ENCODE measurements around the gene NRCAM. TPM values are rescaled to one million over a fixed set of nuclear protein-coding genes. Genes with fewer than 3 reads are reported as not detected.
A peak's percentile ranks its signal among the peaks of the same experiment; 100 is the strongest.

The NRCAM gene
- total and polyA plus RNA-seq, 2 of the 8 experiments (the other 6 are each of a cell fraction or from before 2014, with no cell fraction given) = 2.7 to 3.8 TPM

DNA sequence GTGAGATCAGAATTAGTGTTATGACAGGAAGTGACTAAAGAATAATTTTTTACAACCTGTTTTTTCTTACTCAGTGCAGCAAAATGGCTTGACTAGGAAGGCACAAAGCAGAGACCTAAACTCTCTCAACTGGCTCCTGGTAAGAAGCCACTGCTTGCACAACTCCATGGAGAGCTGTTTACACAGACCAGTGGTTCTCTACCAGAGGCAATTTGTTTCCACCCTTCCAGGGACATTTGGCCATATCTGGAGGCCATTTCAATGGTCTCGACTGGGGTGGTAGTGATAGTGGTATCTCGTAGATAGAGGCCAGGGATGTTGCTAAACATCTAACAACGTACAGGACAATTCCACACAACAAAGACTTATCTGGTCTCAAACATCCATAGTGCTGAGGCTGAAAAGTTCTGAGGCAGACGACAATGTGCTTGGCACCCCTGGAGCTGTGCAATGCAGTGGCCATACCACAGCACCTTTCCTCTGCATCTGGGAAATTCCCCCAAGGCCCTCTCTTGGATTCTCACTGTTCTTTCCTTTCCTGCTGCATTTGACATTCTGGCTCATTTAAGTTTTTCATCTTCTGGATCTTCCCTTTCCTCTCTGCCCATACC, 220.7 kb downstream of the NRCAM start:
- FAIRE-seq = no peak
- ChIA-PET POLR2A (ENCODE audit: partially characterized antibody) (interaction anchor here (2.8 kb wide), 1 partner anchor 9 kb away, joined by 7 read pairs; no protein-coding TSS in a partner anchor), CTCF (ENCODE audit: partially characterized antibody) (interaction anchor here (0.7 to 2.4 kb wide), 4 partner anchors 9 to 27 kb away, joined by 3 to 6 read pairs (median 4); no protein-coding TSS in a partner anchor)
- H3K36me3 ChIP-seq (ENCODE audit: control insufficient read depth in 2 of 4, insufficient read depth in 4 of 4, low read length in 3 of 4) = no peaks in the 10 kb centered on the region
- WGBS, 2 experiments (ENCODE audit: extremely low coverage in 1 of 2, insufficient coverage in 1 of 2, insufficient read length in 1 of 2, insufficient replicate concordance in 2 of 2, low coverage in 1 of 2, low lambda C conversion rate in 2 of 2, missing lambda C conversion rate in 1 of 2) = 82% methylated on average over 4 of the region's 4 CpGs; no CpG with 5 or more reads in 1 of the 2 experiments
- H3K56ac ChIP-seq (replicated peaks; ENCODE audit: insufficient read length, low read depth, low read length) = no peak overlapping the region
- H3K23ac ChIP-seq (ENCODE audit: insufficient read length) = no peak overlapping the region
- no peak overlapping the region for H2BK5ac ChIP-seq (ENCODE audit: low read depth, low read length)
- no peak overlapping the region for H3K4me3 ChIP-seq (ENCODE audit: extremely low read depth in 1 of 4, insufficient read depth in 2 of 4, low read depth in 3 of 4, low read length in 4 of 4)
- H3K4me1 ChIP-seq (replicated peaks in 1 of 4; ENCODE audit: control insufficient read depth in 3 of 4, insufficient read depth in 4 of 4, low read length in 3 of 4) = peaks cover 0 to 20% (median 15%) of the 10 kb centered on the region in 4 experiments; a peak in 6 of 7 replicates
- no peaks in the 10 kb centered on the region for H3K9me3 ChIP-seq (ENCODE audit: insufficient read depth in 2 of 2, low read depth in 1 of 2, low read length in 1 of 2)
- H4K91ac ChIP-seq (replicated peaks; ENCODE audit: insufficient read length, low read length) = no peak overlapping the region
- H3K79me1 ChIP-seq (ENCODE audit: low read depth, low read length) = no peaks in the 10 kb centered on the region
- no peak overlapping the region for H3K9ac ChIP-seq (replicated peaks in 1 of 4; ENCODE audit: extremely low read depth in 1 of 4, low read depth in 3 of 4, low read length in 3 of 4)
- peak overlapping the region; percentile 60; the same call in 1 of the 2 replicates for H2BK12ac ChIP-seq (ENCODE audit: low read depth, low read length)
- H3K27ac ChIP-seq (ENCODE audit: low read depth, low read length) = no peak overlapping the region
- 0 out of 2 replicates have a peak overlapping the region, but pooled peaks have one; percentile 19 for H2AK5ac ChIP-seq (ENCODE audit: low read depth, low read length)
- H2BK20ac ChIP-seq (ENCODE audit: low read length) = no peak overlapping the region; the same call in 1 of the 2 replicates
- no peak overlapping the region for H3K14ac ChIP-seq (ENCODE audit: insufficient read length)
- DNase-seq (ENCODE audit: low read depth in 1 of 2, low spot score in 2 of 2) = no peak
- H3K4ac ChIP-seq (replicated peaks; ENCODE audit: insufficient read length, low read depth, low read length) = no peak overlapping the region
- peak overlapping the region; percentile 41; the same call in 1 of the 2 replicates for H2AFZ ChIP-seq (ENCODE audit: low read length)
- H3K18ac ChIP-seq (ENCODE audit: extremely low read depth, low read length) = no peak overlapping the region; the same call in 1 of the 2 replicates
- H3K23me2 ChIP-seq (ENCODE audit: low read depth, low read length) = no peaks in the 10 kb centered on the region
- no peak overlapping the region; the same call in 1 of the 2 replicates for H4K8ac ChIP-seq (ENCODE audit: extremely low read depth, insufficient read depth, low read length)
- H2BK120ac ChIP-seq (replicated peaks; ENCODE audit: low read depth, low read length) = no peak overlapping the region
- no peak overlapping the region for H4K5ac ChIP-seq (ENCODE audit: insufficient read length, low read depth, low read length)
- no peak overlapping the region for H2BK15ac ChIP-seq (ENCODE audit: low read length)
- no peaks in the 10 kb centered on the region for H3K27me3 ChIP-seq (replicated peaks in 1 of 4; ENCODE audit: control insufficient read depth in 3 of 4, extremely low read depth in 1 of 4, insufficient read depth in 3 of 4, low read length in 3 of 4)
- no peaks in the 10 kb centered on the region for H4K20me1 ChIP-seq (replicated peaks in 1 of 2; ENCODE audit: control insufficient read depth in 1 of 2, insufficient read depth in 2 of 2, low read length in 2 of 2)
- no peak overlapping the region for H3K4me2 ChIP-seq (ENCODE audit: insufficient read depth in 1 of 2, low read depth in 2 of 2, low read length in 2 of 2)
- H3K79me2 ChIP-seq (ENCODE audit: control insufficient read depth in 1 of 2, insufficient read depth in 2 of 2, low read length in 2 of 2) = no peaks in the 10 kb centered on the region
- no peak for TF ChIP-seq TBP (IDR thresholded peaks at IDR 0.05; ENCODE audit: low read depth, low read length)
- TF ChIP-seq RBBP5 (IDR thresholded peaks at IDR 0.05; ENCODE audit: borderline replicate concordance, low read depth, low read length) = no peak
- no peak for TF ChIP-seq ATF2 (IDR thresholded peaks at IDR 0.05; ENCODE audit: low read length)
- no peak for TF ChIP-seq EP300 (IDR thresholded peaks at IDR 0.05; ENCODE audit: borderline replicate concordance in 1 of 2, low read depth in 2 of 2, low read length in 2 of 2)
- no peak for TF ChIP-seq BACH1 (IDR thresholded peaks at IDR 0.05; ENCODE audit: low read length)
- TF ChIP-seq YY1 (IDR thresholded peaks at IDR 0.05; ENCODE audit: low read depth, low read length) = no peak
- no peak for TF ChIP-seq KDM1A (IDR thresholded peaks at IDR 0.05; ENCODE audit: borderline replicate concordance, low read length)
- no peak for TF ChIP-seq MAFK (IDR thresholded peaks at IDR 0.05; ENCODE audit: low read depth, low read length)
- no peak for TF ChIP-seq RFX5 (IDR thresholded peaks at IDR 0.05; ENCODE audit: borderline replicate concordance, low read depth, low read length)
- TF ChIP-seq CHD2 (IDR thresholded peaks at IDR 0.05; ENCODE audit: low read length) = no peak
- no peak for TF ChIP-seq SP2 (IDR thresholded peaks at IDR 0.05; ENCODE audit: low read length)
- no peak for TF ChIP-seq CBX5 (IDR thresholded peaks at IDR 0.05; ENCODE audit: low read depth, low read length)

Data from H1 (cell line).